Endothelial cell of umbilical vein (primary cell): ENCODE results near the gene OR51B2. TPM values are rescaled to one million over a fixed set of nuclear protein-coding genes. Genes with fewer than 3 reads are reported as not detected.
A peak's percentile ranks its signal among the peaks of the same experiment; 100 is the strongest.

Experiments
- Bru-seq: library from RNA; stranded (reverse); fragments of 400-500 nt; gene quantifications from one replicate; lab custom pipeline; 2021; lab: Mats Ljungman, UMichigan
- BruChase-seq, 2 experiments: library from RNA; stranded (reverse); fragments of 400-500 nt; gene quantifications; one replicate each; lab custom pipeline; 2021; lab: Mats Ljungman, UMichigan
- BruUV-seq: library from RNA; stranded (reverse); fragments of 400-500 nt; replicated peaks from 2 replicates; lab custom pipeline; 2021; lab: Mats Ljungman, UMichigan
- CTCF ChIA-PET: fragments of 300-600, 350-600 bp; sonication (Branson Sonifier 250); formaldehyde crosslinking; loops from one replicate; lab custom pipeline; 2021; ENCODE audit warnings: antibody characterized with exemption, inconsistent platforms; lab: Charles Lee
- POLR2A ChIA-PET: fragments of 300-600, 350-600 bp; sonication (Branson Sonifier 250); formaldehyde crosslinking; loops from one replicate; lab custom pipeline; 2021; ENCODE audit warnings: antibody characterized with exemption, inconsistent platforms; lab: Charles Lee
- DNase-seq: peaks from one replicate; pipeline ENCODE4 v3.0.0-alpha.2; 2011; ENCODE audit warnings: low read depth, low spot score
- FAIRE-seq: peaks from 2 replicates; lab custom pipeline; 2011; peaks lifted over from hg19 to GRCh38; lab: Jason Lieb, UNC
- H2AFZ ChIP-seq: 2 replicates; pipeline ENCODE4 v1.6.0; 2012; ENCODE audit warnings: low read depth, low read length, control low read depth, inconsistent platforms
- H3K27ac ChIP-seq: 2 replicates; pipeline ENCODE4 v1.5.1; 2011; ENCODE audit warnings: low read depth, mild to moderate bottlenecking, control low read depth, low read length, moderate library complexity; ENCODE audit not compliant: insufficient read depth
- H3K27me3 ChIP-seq, 2 experiments: 2 replicates each; pipeline versions ENCODE4 v1.6.0 to v1.6.1; 2011; ENCODE audit warnings: low read length in 2 of 2, mixed read lengths in 1 of 2; ENCODE audit not compliant: control insufficient read depth in 2 of 2, insufficient read depth in 2 of 2
- H3K36me3 ChIP-seq, 2 experiments: 2 replicates in 1 of 2; 3 replicates in 1 of 2; pipeline ENCODE4 v1.5.1; 2011; ENCODE audit warnings: low read length in 2 of 2, mild to moderate bottlenecking in 1 of 2, moderate library complexity in 1 of 2; ENCODE audit not compliant: control insufficient read depth in 2 of 2, insufficient read depth in 2 of 2; ENCODE audit errors: extremely low read depth in 1 of 2
- H3K4me1 ChIP-seq: 3 replicates; pipeline ENCODE4 v1.5.1; 2011; ENCODE audit warnings: mild to moderate bottlenecking, low read length; ENCODE audit not compliant: control insufficient read depth, insufficient read depth; ENCODE audit errors: extremely low read depth
- H3K4me2 ChIP-seq: 2 replicates; pipeline ENCODE4 v1.6.1; 2011; ENCODE audit warnings: low read length, control low read depth, mixed read lengths; ENCODE audit not compliant: insufficient read depth
- H3K4me3 ChIP-seq, 3 experiments: fragments of 200-600 bp in 1 of 3; sonication (generic), shearing (Covaris generic) in 1 of 3; replicated peaks in 1 of 3; 2 replicates each; pipeline ENCODE4 v1.5.1; 2011 to 2016; ENCODE audit warnings: control low read depth in 3 of 3, low read length in 3 of 3, mild to moderate bottlenecking in 2 of 3, inconsistent platforms in 1 of 3, low read depth in 1 of 3, moderate library complexity in 1 of 3; ENCODE audit not compliant: insufficient read depth in 1 of 3
- H3K79me2 ChIP-seq: 2 replicates; pipeline ENCODE4 v1.6.0; 2012; ENCODE audit warnings: low read length, inconsistent platforms; ENCODE audit not compliant: control insufficient read depth, insufficient read depth
- H3K9ac ChIP-seq: replicated peaks from 2 replicates; pipeline ENCODE3; 2011; ENCODE audit warnings: low read length, control low read depth; ENCODE audit not compliant: insufficient read depth; ENCODE audit errors: extremely low read depth
- H3K9me1 ChIP-seq: replicated peaks from 3 replicates; pipeline ENCODE4 v1.6.0; 2011; ENCODE audit warnings: mild to moderate bottlenecking, low read length; ENCODE audit not compliant: control insufficient read depth, insufficient read depth; ENCODE audit errors: extremely low read depth
- H3K9me3 ChIP-seq: replicated peaks from 2 replicates; pipeline ENCODE4 v1.5.1; 2012; ENCODE audit warnings: low read length, inconsistent platforms; ENCODE audit not compliant: control insufficient read depth, insufficient read depth
- H4K20me1 ChIP-seq: replicated peaks from 2 replicates; pipeline ENCODE3; 2011; ENCODE audit warnings: mild to moderate bottlenecking, low read length; ENCODE audit not compliant: control insufficient read depth, insufficient read depth; ENCODE audit errors: extremely low read depth
- EZH2 ChIP-seq: IDR thresholded peaks from 2 replicates; pipeline ENCODE4 v1.6.1; 2012; ENCODE audit warnings: borderline replicate concordance, low read depth, mild to moderate bottlenecking, moderate library complexity, low read length, inconsistent platforms; ENCODE audit not compliant: severe bottlenecking
- FOS ChIP-seq: IDR thresholded peaks from 2 replicates; pipeline ENCODE4 v1.6.1; 2011; ENCODE audit warnings: mild to moderate bottlenecking, low read length, moderate library complexity, borderline replicate concordance; ENCODE audit not compliant: insufficient read depth
- GATA2 ChIP-seq: IDR thresholded peaks from 2 replicates; pipeline ENCODE4 v1.7.0; 2011; ENCODE audit warnings: low read depth, mild to moderate bottlenecking, moderate library complexity, mixed read lengths, low read length; ENCODE audit not compliant: insufficient read length, insufficient read depth
- JUN ChIP-seq: IDR thresholded peaks from 2 replicates; pipeline ENCODE4 v1.6.1; 2011; ENCODE audit warnings: borderline replicate concordance, low read depth; ENCODE audit not compliant: insufficient read length, insufficient read depth
- MYC ChIP-seq: IDR thresholded peaks from one replicate; pipeline ENCODE4 v1.6.1; 2011; ENCODE audit warnings: mild to moderate bottlenecking, low read depth, low read length
- POLR2A ChIP-seq: IDR thresholded peaks from 2 replicates; pipeline ENCODE4 v1.6.1; 2012; ENCODE audit warnings: low read depth, mild to moderate bottlenecking, control low read depth, low read length
- POLR2AphosphoS5 ChIP-seq: IDR thresholded peaks from 2 replicates; pipeline ENCODE4 v1.6.1; 2012; ENCODE audit warnings: low read depth, mild to moderate bottlenecking, control low read depth, low read length, moderate library complexity; ENCODE audit not compliant: insufficient read depth
- dilution Hi-C: fragments of 300-500 bp; cut with MboI; formaldehyde crosslinking; loops from one replicate; pipeline ENCODE4 v1.15.0; 2019; ENCODE audit warnings: low sequenced_read_pairs; ENCODE audit not compliant: extremely low pct_ligation_motif_present
- intact Hi-C: fragments of 100-400 bp; cut with micrococcal nuclease; formaldehyde crosslinking; loops from one replicate; pipeline ENCODE4 v1.10.0; 2022
- long read RNA-seq: library from polyadenylated mRNA; stranded (forward); transcript quantifications from one replicate; pipeline ENCODE4 v2.0.0, GENCODE V29; 2021
- polyA minus RNA-seq, 3 experiments: library from RNA; depleted of rRNA, polyadenylated mRNA; stranded (reverse); fragments of >200 nt; gene quantifications; 1 replicate in 1 of 3; 2 replicates in 2 of 3; pipeline ENCODE4 v1.2.3, GENCODE V29; 2011
- polyA plus RNA-seq, 4 experiments: library from polyadenylated mRNA; depleted of rRNA in 3 of 4; stranded (reverse) in 3 of 4; unstranded in 1 of 4; fragments of >200 nt; gene quantifications; 2 replicates each; pipeline versions ENCODE4 v1.2.1 to v1.2.3, GENCODE V29; 2011 to 2012; ENCODE audit warnings: missing spikeins in 1 of 4
- total RNA-seq: library from RNA; stranded (reverse); gene quantifications from 2 replicates; pipeline ENCODE4 v1.2.3, GENCODE V29; 2021
- TF ChIP-seq, protein P1 (sequence below), 2 donors: IDR thresholded peaks; 1 replicate in 1 of 2; 2 replicates in 1 of 2; pipeline ENCODE4 v1.5.1; 2011; ENCODE audit warnings: low read length in 2 of 2, mild to moderate bottlenecking in 2 of 2, moderate library complexity in 2 of 2, control low read depth in 1 of 2, inconsistent platforms in 1 of 2, low read depth in 1 of 2; ENCODE audit not compliant: insufficient read depth in 1 of 2; ENCODE audit errors: extremely low read depth in 1 of 2
- TF ChIP-seq, protein P2 (sequence below): IDR thresholded peaks from 2 replicates; pipeline ENCODE4 v1.6.1; 2011; ENCODE audit not compliant: insufficient read depth, insufficient read length

OR51B2 gene, protein sequence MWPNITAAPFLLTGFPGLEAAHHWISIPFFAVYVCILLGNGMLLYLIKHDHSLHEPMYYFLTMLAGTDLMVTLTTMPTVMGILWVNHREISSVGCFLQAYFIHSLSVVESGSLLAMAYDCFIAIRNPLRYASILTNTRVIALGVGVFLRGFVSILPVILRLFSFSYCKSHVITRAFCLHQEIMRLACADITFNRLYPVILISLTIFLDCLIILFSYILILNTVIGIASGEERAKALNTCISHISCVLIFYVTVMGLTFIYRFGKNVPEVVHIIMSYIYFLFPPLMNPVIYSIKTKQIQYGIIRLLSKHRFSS
- total RNA-seq (not detected in 2 replicates), polyA plus RNA-seq (not detected in 2 replicates), polyA minus RNA-seq (0.36 TPM in 1 of 2 replicates, not detected in the other), Bru-seq, nascent RNA (percentile 27 among the genes with signal in this experiment), BruChase-seq, experiment 1, labeled RNA remaining after a 6-hour chase (not detected), BruChase-seq, experiment 2, labeled RNA remaining after a 2-hour chase (percentile 19 among the genes with signal in this experiment)
- polyA plus RNA-seq (2011; cell fraction: cytosol; rRNA removed), result not detected in 2 replicates
- polyA plus RNA-seq (2011; cell fraction: nucleus; rRNA removed), result not detected in 2 replicates
- not detected in 2 replicates for polyA plus RNA-seq (2012)
- polyA minus RNA-seq (2011; cell fraction: cytosol; rRNA and poly(A)+ RNA removed), result not detected
- polyA minus RNA-seq (2011; cell fraction: nucleus; rRNA and poly(A)+ RNA removed), result 0.48 and 1.2 TPM in 2 replicates
- long read RNA-seq, result 0 reads

DNA sequence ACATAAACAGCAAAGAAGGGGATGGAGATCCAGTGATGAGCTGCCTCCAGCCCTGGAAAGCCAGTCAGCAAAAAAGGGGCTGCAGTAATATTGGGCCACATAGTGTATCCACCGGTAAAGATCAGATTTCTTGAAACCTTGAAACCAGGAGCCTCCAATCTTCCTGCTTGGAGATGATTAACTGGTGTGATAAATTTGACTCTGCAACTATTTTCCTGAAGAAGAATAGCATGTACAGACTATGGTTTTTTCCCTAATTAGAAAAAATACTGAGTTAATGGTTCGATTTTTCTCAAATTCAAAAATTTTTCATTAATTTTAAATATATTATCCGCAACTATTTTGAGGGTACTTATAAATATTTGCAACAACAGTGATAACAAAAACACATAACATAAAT lies at the start of gene OR51B2:
Gene OR51B2, minus strand, starts transcription at position 101 of the 400 bp plus-strand sequence. Its CDS starts 0 bp downstream, at position 101.
- Histone ChIP-seq H3K9ac (no peak within 1 kb of the TSS), H3K4me3 (no peak within 1 kb of the TSS), H3K79me2 (no peaks in the 10 kb centered on the region), H3K4me1 (no peaks in the 10 kb centered on the region), H3K27me3 (no peaks in the 10 kb centered on the region), H3K36me3 (no peaks in the 10 kb centered on the region), H3K9me1 (no peaks in the 10 kb centered on the region), H3K4me2 (no peak within 1 kb of the TSS), H2AFZ (no peak within 1 kb of the TSS), H3K9me3 (no peaks in the 10 kb centered on the region), H3K27ac (no peak within 1 kb of the TSS), H4K20me1 (no peaks in the 10 kb centered on the region)
- intact Hi-C loops (no loop called here), dilution Hi-C loops (no loop called here)
- no peak for DNase-seq
- POLR2A ChIA-PET, result no interaction called here
- TF ChIP-seq POLR2A, result no peak
- no peak for TF ChIP-seq JUN
- no peak for TF ChIP-seq FOS
- TF ChIP-seq, protein P1, sequence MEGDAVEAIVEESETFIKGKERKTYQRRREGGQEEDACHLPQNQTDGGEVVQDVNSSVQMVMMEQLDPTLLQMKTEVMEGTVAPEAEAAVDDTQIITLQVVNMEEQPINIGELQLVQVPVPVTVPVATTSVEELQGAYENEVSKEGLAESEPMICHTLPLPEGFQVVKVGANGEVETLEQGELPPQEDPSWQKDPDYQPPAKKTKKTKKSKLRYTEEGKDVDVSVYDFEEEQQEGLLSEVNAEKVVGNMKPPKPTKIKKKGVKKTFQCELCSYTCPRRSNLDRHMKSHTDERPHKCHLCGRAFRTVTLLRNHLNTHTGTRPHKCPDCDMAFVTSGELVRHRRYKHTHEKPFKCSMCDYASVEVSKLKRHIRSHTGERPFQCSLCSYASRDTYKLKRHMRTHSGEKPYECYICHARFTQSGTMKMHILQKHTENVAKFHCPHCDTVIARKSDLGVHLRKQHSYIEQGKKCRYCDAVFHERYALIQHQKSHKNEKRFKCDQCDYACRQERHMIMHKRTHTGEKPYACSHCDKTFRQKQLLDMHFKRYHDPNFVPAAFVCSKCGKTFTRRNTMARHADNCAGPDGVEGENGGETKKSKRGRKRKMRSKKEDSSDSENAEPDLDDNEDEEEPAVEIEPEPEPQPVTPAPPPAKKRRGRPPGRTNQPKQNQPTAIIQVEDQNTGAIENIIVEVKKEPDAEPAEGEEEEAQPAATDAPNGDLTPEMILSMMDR (IDR thresholded peaks at IDR 0.05; ENCODE audit: extremely low read depth in 1 of 2, insufficient read depth in 1 of 2, low read depth in 1 of 2, low read length in 2 of 2), result no peak
- TF ChIP-seq, protein P2, sequence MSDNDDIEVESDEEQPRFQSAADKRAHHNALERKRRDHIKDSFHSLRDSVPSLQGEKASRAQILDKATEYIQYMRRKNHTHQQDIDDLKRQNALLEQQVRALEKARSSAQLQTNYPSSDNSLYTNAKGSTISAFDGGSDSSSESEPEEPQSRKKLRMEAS, result no peak
- no peak for TF ChIP-seq MYC
- TF ChIP-seq POLR2AphosphoS5, result no peak
- TF ChIP-seq EZH2, result no peak
- no peak for TF ChIP-seq GATA2
- no TSS peak for BruUV-seq
- CTCF ChIA-PET, result interaction anchor here (0.6 kb wide), 1 partner anchor 8 kb away, joined by 3 read pairs; no protein-coding TSS in a partner anchor
- FAIRE-seq, result no peak
